Jurkat, Clone E6-1 (cell line): ENCODE results near the gene RAB33B. TPM values are rescaled to one million over a fixed set of nuclear protein-coding genes. Genes with fewer than 3 reads are reported as not detected.
"Not testable (repeated sequence)": the region's sequence is repeated elsewhere in the genome, so short reads cannot be mapped to it uniquely, and the experiment has no call there.

ENCODE experiments used
- DNase-seq: peaks from one replicate; pipeline ENCODE4 v3.0.0-alpha.2; 2011; ENCODE audit warnings: low read depth, low spot score
- H3K4me3 ChIP-seq: 2 replicates; pipeline ENCODE4 v1.5.1; 2011; ENCODE audit warnings: mild to moderate bottlenecking, low read length, control low read depth, moderate library complexity
- polyA plus RNA-seq: library from polyadenylated mRNA; unstranded; fragments of >200 nt; gene quantifications from one replicate; pipeline ENCODE4 v1.2.1, GENCODE V29; 2012; ENCODE audit warnings: missing spikeins; ENCODE audit not compliant: insufficient read length, insufficient read depth

RAB33B gene
- polyA plus RNA-seq: 4.8 TPM

GRCh38 chr4:139454111-139455045, at the start of gene RAB33B:
TSS of gene RAB33B (plus strand) at chr4:139454121. CDS start at chr4:139454196, 75 bp downstream.
- H3K4me3 ChIP-seq: peak within 1 kb of the TSS; percentile 88
- DNase-seq: peak; percentile 1

- no peak for DNase-seq
- H3K4me3 ChIP-seq: no peak overlapping the region
Measured at GRCh38 chr4:139410312-139410711, 43.6 kb upstream of the RAB33B start.

- not testable (repeated sequence) for H3K4me3 ChIP-seq, DNase-seq
Measured at GRCh38 chr4:139414671-139415210, 39.2 kb upstream of the RAB33B start.

GRCh38 chr4:139416073-139416673, 37.7 kb upstream of the RAB33B start:
- H3K4me3 ChIP-seq: no peak overlapping the region
- peak; percentile 55 for DNase-seq

- H3K4me3 ChIP-seq: no peak overlapping the region
- peak; percentile 93 for DNase-seq
Measured at GRCh38 chr4:139419388-139419914, 34.5 kb upstream of the RAB33B start.

GRCh38 chr4:139420652-139421051, 33.3 kb upstream of the RAB33B start:
- H3K4me3 ChIP-seq: no peak overlapping the region
- DNase-seq: no peak

- DNase-seq: no peak
- H3K4me3 ChIP-seq: no peak overlapping the region
Measured at GRCh38 chr4:139436122-139436521, 17.8 kb upstream of the RAB33B start.

- no peak for DNase-seq
- H3K4me3 ChIP-seq: no peak overlapping the region
Measured at GRCh38 chr4:139438141-139438540, 15.8 kb upstream of the RAB33B start.

GRCh38 chr4:139441029-139441428, 12.9 kb upstream of the RAB33B start:
- no peak for DNase-seq
- no peak overlapping the region for H3K4me3 ChIP-seq

GRCh38 chr4:139443661-139444060, 10.3 kb upstream of the RAB33B start:
- no peak overlapping the region for H3K4me3 ChIP-seq
- no peak for DNase-seq

- not testable (repeated sequence) for H3K4me3 ChIP-seq, DNase-seq
Measured at GRCh38 chr4:139444881-139445280, 9.0 kb upstream of the RAB33B start.

- H3K4me3 ChIP-seq, DNase-seq: not testable (repeated sequence)
Measured at GRCh38 chr4:139447078-139447477, 6.8 kb upstream of the RAB33B start.

- DNase-seq: no peak
- H3K4me3 ChIP-seq: no peak overlapping the region
Measured at GRCh38 chr4:139450586-139450985, 3.3 kb upstream of the RAB33B start.

GRCh38 chr4:139451997-139452396, 1.9 kb upstream of the RAB33B start:
- DNase-seq: no peak
- H3K4me3 ChIP-seq: no peak overlapping the region

- peak overlapping the region; percentile 88 for H3K4me3 ChIP-seq
- DNase-seq: peak; percentile 88
Measured at GRCh38 chr4:139453041-139453370, 915 bp upstream of the RAB33B start.

- peak; percentile 94 for DNase-seq
- H3K4me3 ChIP-seq: peak overlapping the region; percentile 88
Measured at GRCh38 chr4:139453371-139454110, 380 bp upstream of the RAB33B start.

GRCh38 chr4:139455126-139455538, 1.2 kb downstream of the RAB33B start:
- no peak for DNase-seq
- H3K4me3 ChIP-seq: peak overlapping the region; percentile 88; the same call in 1 of the 2 replicates

- no peak overlapping the region for H3K4me3 ChIP-seq
- DNase-seq: no peak
Measured at GRCh38 chr4:139457318-139457717, 3.4 kb downstream of the RAB33B start.

GRCh38 chr4:139458543-139458942, 4.6 kb downstream of the RAB33B start:
- DNase-seq: no peak
- no peak overlapping the region for H3K4me3 ChIP-seq
